GM21619 (cell line): ENCODE data around the gene SMIM22.

Source experiments
- ATAC-seq: cut with Tn5 transposase; IDR thresholded peaks from one replicate; pipeline ENCODE4 v1.9.1; 2021; ENCODE audit not compliant: unreplicated experiment

Gene SMIM22

GRCh38 chr16:4814542-4815173 is 19.5 kb downstream of the SMIM22 start:
- ATAC-seq, result no peak

GRCh38 chr16:4820652-4821051 is 25.5 kb downstream of the SMIM22 start:
- no peak for ATAC-seq

GRCh38 chr16:4825196-4825595 is 30.0 kb downstream of the SMIM22 start:
- no peak for ATAC-seq

- ATAC-seq, result no peak
Observed at GRCh38 chr16:4826526-4826925, 31.4 kb downstream of the SMIM22 start.

- no peak for ATAC-seq
Observed at GRCh38 chr16:4826980-4827379, 31.8 kb downstream of the SMIM22 start.

GRCh38 chr16:4828567-4829321 is 33.6 kb downstream of the SMIM22 start:
- ATAC-seq, result no peak

- no peak for ATAC-seq
Observed at GRCh38 chr16:4830408-4830807, 35.2 kb downstream of the SMIM22 start.

GRCh38 chr16:4831616-4832015 is 36.4 kb downstream of the SMIM22 start:
- no peak for ATAC-seq

- ATAC-seq, result no peak
Observed at GRCh38 chr16:4832698-4833343, 37.7 kb downstream of the SMIM22 start.

GRCh38 chr16:4833584-4833983 is 38.4 kb downstream of the SMIM22 start:
- ATAC-seq, result no peak

GRCh38 chr16:4836727-4837126 is 41.6 kb downstream of the SMIM22 start:
- no peak for ATAC-seq

GRCh38 chr16:4837733-4838501 is 42.7 kb downstream of the SMIM22 start:
- ATAC-seq, result peak; percentile 45

GRCh38 chr16:4839942-4840341 is 44.8 kb downstream of the SMIM22 start:
- ATAC-seq, result no peak

- no peak for ATAC-seq
Observed at GRCh38 chr16:4840984-4841383, 45.8 kb downstream of the SMIM22 start.
